Subcutaneous preadipocyte (primary cell): ENCODE measurements around the gene ARL4C. TPM values are rescaled to one million over a fixed set of nuclear protein-coding genes. Genes with fewer than 3 reads are reported as not detected.

Source experiments
- total RNA-seq: library from RNA; depleted of rRNA; stranded (reverse); fragments of >200 nt; gene quantifications from 2 replicates; pipeline ENCODE4 v1.2.3, GENCODE V29; 2012

Gene ARL4C
- 5.5 and 7.3 TPM in 2 replicates for total RNA-seq

GRCh38 chr2:234496835-234497593 is at the start of gene ARL4C:
Gene ARL4C (minus strand): TSS chr2:234497081. CDS start chr2:234496586, 495 bp downstream.

